A673 (cell line): ENCODE results near the gene ZNF746. TPM values are rescaled to one million over a fixed set of nuclear protein-coding genes. Genes with fewer than 3 reads are reported as not detected.
A peak's percentile ranks its signal among the peaks of the same experiment; 100 is the strongest.

Experiments
- BruUV-seq: library from RNA; stranded (reverse); fragments of 400-500 nt; replicated peaks from 2 replicates; lab custom pipeline; 2021; lab: Mats Ljungman, UMichigan
- CTCF ChIA-PET: fragments of 300-600 bp; sonication (Branson Sonifier 250); formaldehyde crosslinking; loops from one replicate; lab custom pipeline; 2022; ENCODE audit warnings: antibody characterized with exemption; lab: Charles Lee
- POLR2A ChIA-PET: fragments of 300-600 bp; sonication (Branson Sonifier 250); formaldehyde crosslinking; loops from one replicate; lab custom pipeline; 2022; ENCODE audit warnings: antibody characterized with exemption; ENCODE audit not compliant: low non-redundant PET; lab: Charles Lee
- DNase-seq: peaks from one replicate; pipeline ENCODE4 v3.0.0-alpha.2; 2015; ENCODE audit warnings: low spot score
- H3K27ac ChIP-seq: fragments of 200-600 bp; sonication (generic); 2 replicates; pipeline ENCODE4 v1.5.1; 2016; ENCODE audit warnings: mixed run types, low read depth, mild to moderate bottlenecking, mixed read lengths, antibody characterized with exemption, low read length; ENCODE audit not compliant: poor library complexity, severe bottlenecking
- H3K27me3 ChIP-seq: fragments of 200-600 bp; sonication (generic); replicated peaks from 2 replicates; pipeline ENCODE4 v1.6.1; 2017; ENCODE audit warnings: mixed run types, low read depth, mild to moderate bottlenecking, mixed read lengths, antibody characterized with exemption, low read length; ENCODE audit not compliant: insufficient read depth, poor library complexity
- H3K36me3 ChIP-seq: fragments of 200-600 bp; sonication (generic); 2 replicates; pipeline ENCODE4 v1.6.1; 2016; ENCODE audit warnings: mixed run types, mild to moderate bottlenecking, mixed read lengths, antibody characterized with exemption, low read length; ENCODE audit not compliant: insufficient read depth, poor library complexity, severe bottlenecking
- H3K4me1 ChIP-seq: fragments of 200-600 bp; sonication (generic); 2 replicates; pipeline ENCODE4 v1.6.1; 2017; ENCODE audit warnings: mixed run types, mild to moderate bottlenecking, mixed read lengths, antibody characterized with exemption, low read length; ENCODE audit not compliant: insufficient read depth, poor library complexity, severe bottlenecking
- H3K4me3 ChIP-seq: fragments of 200-600 bp; sonication (generic); 2 replicates; pipeline ENCODE4 v1.5.1; 2016; ENCODE audit warnings: low read depth, mixed run types, mild to moderate bottlenecking, mixed read lengths, low read length; ENCODE audit not compliant: poor library complexity, severe bottlenecking
- H3K9me3 ChIP-seq: fragments of 200-600 bp; sonication (generic); 2 replicates; pipeline ENCODE4 v1.6.1; 2016; ENCODE audit warnings: mixed run types, low read depth, mild to moderate bottlenecking, mixed read lengths, antibody characterized with exemption, low read length; ENCODE audit not compliant: poor library complexity, severe bottlenecking
- EZH2 ChIP-seq: fragments of 200-600 bp; sonication (generic); IDR thresholded peaks from 2 replicates; pipeline ENCODE4 v1.6.1; 2017; ENCODE audit warnings: borderline replicate concordance, low read depth, mild to moderate bottlenecking, mixed read lengths, antibody characterized with exemption, low read length; ENCODE audit not compliant: poor library complexity, severe bottlenecking
- intact Hi-C: fragments of 100-400 bp; cut with micrococcal nuclease; formaldehyde crosslinking; loops from one replicate; pipeline ENCODE4 v1.10.0; 2022; ENCODE audit not compliant: unreplicated experiment
- total RNA-seq: library from RNA; stranded (reverse); gene quantifications from 2 replicates; pipeline ENCODE4 v1.2.3, GENCODE V29; 2021
- TF ChIP-seq, protein P1 (sequence below): fragments of 300-800, 200-600 bp; sonication (generic); conservative IDR thresholded peaks from 2 replicates; pipeline ENCODE4 v1.5.1; 2017; ENCODE audit warnings: low read depth, mild to moderate bottlenecking, antibody characterized with exemption, low read length, moderate library complexity, mixed read lengths

Gene ZNF746
- total RNA-seq, 1 experiment from 2014 or later: 22.5 TPM

DNA sequence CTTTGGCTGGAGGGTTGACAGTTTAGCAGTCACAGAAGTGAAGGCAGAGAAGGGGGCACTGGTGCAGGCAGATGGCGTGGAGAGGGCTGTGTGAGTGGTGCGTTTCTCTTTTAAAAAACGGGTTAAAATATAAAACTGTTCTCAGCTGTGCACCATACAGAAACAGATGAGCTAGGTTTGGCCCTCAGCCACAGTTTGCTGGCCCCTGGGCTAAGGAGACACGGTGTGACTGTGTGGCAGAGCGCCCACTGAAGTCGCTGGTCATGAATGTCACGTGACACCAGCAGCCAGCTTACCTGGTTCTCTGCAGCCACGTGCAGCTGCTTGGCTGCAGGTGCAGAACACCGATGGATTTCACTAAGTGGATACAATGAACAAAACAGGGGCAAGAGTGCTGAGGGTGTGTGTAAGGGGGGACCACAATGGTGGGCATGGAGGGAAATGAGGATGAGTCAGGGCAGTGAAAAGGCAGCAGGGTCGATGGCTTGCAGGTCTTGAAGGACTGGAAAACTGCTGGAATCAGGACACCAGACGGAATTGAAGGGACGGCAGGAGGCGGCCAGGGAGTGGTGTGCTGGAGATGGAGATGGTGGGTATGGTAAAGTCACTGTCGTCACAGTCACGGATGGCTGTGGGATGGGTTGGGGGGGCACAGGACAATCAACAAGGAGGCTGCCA lies 7.4 kb downstream of the ZNF746 start:
- no peak overlapping the region for H3K4me3 ChIP-seq
- BruUV-seq: no TSS peak
- H3K36me3 ChIP-seq: peaks cover 63% of the 10 kb centered on the region
- peaks cover 3% of the 10 kb centered on the region for H3K4me1 ChIP-seq
- intact Hi-C loops: no loop called here
- no peaks in the 10 kb centered on the region for H3K27me3 ChIP-seq
- H3K9me3 ChIP-seq: no peaks in the 10 kb centered on the region
- CTCF ChIA-PET: no interaction called here
- TF ChIP-seq, protein P1, sequence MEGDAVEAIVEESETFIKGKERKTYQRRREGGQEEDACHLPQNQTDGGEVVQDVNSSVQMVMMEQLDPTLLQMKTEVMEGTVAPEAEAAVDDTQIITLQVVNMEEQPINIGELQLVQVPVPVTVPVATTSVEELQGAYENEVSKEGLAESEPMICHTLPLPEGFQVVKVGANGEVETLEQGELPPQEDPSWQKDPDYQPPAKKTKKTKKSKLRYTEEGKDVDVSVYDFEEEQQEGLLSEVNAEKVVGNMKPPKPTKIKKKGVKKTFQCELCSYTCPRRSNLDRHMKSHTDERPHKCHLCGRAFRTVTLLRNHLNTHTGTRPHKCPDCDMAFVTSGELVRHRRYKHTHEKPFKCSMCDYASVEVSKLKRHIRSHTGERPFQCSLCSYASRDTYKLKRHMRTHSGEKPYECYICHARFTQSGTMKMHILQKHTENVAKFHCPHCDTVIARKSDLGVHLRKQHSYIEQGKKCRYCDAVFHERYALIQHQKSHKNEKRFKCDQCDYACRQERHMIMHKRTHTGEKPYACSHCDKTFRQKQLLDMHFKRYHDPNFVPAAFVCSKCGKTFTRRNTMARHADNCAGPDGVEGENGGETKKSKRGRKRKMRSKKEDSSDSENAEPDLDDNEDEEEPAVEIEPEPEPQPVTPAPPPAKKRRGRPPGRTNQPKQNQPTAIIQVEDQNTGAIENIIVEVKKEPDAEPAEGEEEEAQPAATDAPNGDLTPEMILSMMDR: no peak
- no peak for TF ChIP-seq EZH2
- POLR2A ChIA-PET: no interaction called here
- H3K27ac ChIP-seq: no peak overlapping the region
- no peak for DNase-seq

- ChIA-PET POLR2A (no interaction called here), CTCF (no interaction called here)
- no peaks in the 10 kb centered on the region for H3K4me1 ChIP-seq
- intact Hi-C loops: no loop called here
- no peaks in the 10 kb centered on the region for H3K27me3 ChIP-seq
- H3K4me3 ChIP-seq: no peak overlapping the region
- H3K36me3 ChIP-seq: peaks cover 63% of the 10 kb centered on the region
- BruUV-seq: no TSS peak
- no peak overlapping the region for H3K27ac ChIP-seq
- H3K9me3 ChIP-seq: no peaks in the 10 kb centered on the region
- TF ChIP-seq, protein P1: 0 out of 2 replicates have a peak, but pooled peaks have one; percentile 24
- no peak for TF ChIP-seq EZH2
- DNase-seq: no peak
Measured at GRCh38 chr7:149489391-149490024, 8.1 kb downstream of the ZNF746 start.

- H3K36me3 ChIP-seq: peaks cover 16% of the 10 kb centered on the region
Measured at GRCh38 chr7:149479568-149479967, 18.0 kb downstream of the ZNF746 start.

More at GRCh38 chr7:149479568-149479967, 18.0 kb downstream of the ZNF746 start:
- no TSS peak for BruUV-seq
- H3K4me1 ChIP-seq: no peaks in the 10 kb centered on the region
- no peaks in the 10 kb centered on the region for H3K9me3 ChIP-seq
- DNase-seq: no peak
- TF ChIP-seq, protein P1: no peak
- no peak for TF ChIP-seq EZH2
- CTCF ChIA-PET: no interaction called here
- H3K4me3 ChIP-seq: no peak overlapping the region
- no peak overlapping the region for H3K27ac ChIP-seq
- intact Hi-C loops: no loop called here
- no peaks in the 10 kb centered on the region for H3K27me3 ChIP-seq
- POLR2A ChIA-PET: no interaction called here
